Loucy (cell line): Measurements from ENCODE around the gene FHIT.

Experiments
- H2AFZ ChIP-seq: fragments of 200-600 bp; sonication (generic); 2 replicates; pipeline ENCODE4 v1.6.0; 2016; ENCODE audit warnings: antibody characterized with exemption, mild to moderate bottlenecking, low read length, moderate library complexity
- H3F3A ChIP-seq: fragments of 200-600 bp; 2 replicates; pipeline ENCODE4 v1.6.0; 2016; ENCODE audit warnings: antibody characterized with exemption, low read depth, mild to moderate bottlenecking
- H3K27me3 ChIP-seq: fragments of 200-600 bp; sonication (generic); 2 replicates; pipeline ENCODE4 v1.6.1; 2014; ENCODE audit warnings: low read length, mild to moderate bottlenecking; ENCODE audit not compliant: insufficient read depth, poor library complexity, severe bottlenecking
- H3K36me3 ChIP-seq: fragments of 200-600 bp; sonication (generic); 2 replicates; pipeline ENCODE4 v1.6.1; 2016; ENCODE audit warnings: low read length; ENCODE audit not compliant: insufficient read depth
- H3K4me1 ChIP-seq: fragments of 200-600 bp; sonication (generic); 2 replicates; pipeline ENCODE4 v1.5.1; 2014; ENCODE audit warnings: low read length, mild to moderate bottlenecking; ENCODE audit not compliant: insufficient read depth, poor library complexity, severe bottlenecking
- H3K4me2 ChIP-seq: fragments of 200-600 bp; sonication (generic); 2 replicates; pipeline ENCODE4 v1.6.0; 2014; ENCODE audit warnings: antibody characterized with exemption, low read length, low read depth, mild to moderate bottlenecking; ENCODE audit not compliant: poor library complexity, severe bottlenecking
- H3K4me3 ChIP-seq: fragments of 200-600 bp; sonication (generic); 2 replicates; pipeline ENCODE4 v1.5.1; 2014; ENCODE audit warnings: low read length, mild to moderate bottlenecking, mixed read lengths; ENCODE audit not compliant: poor library complexity, severe bottlenecking
- H3K79me2 ChIP-seq: fragments of 200-600 bp; sonication (generic); 2 replicates; pipeline ENCODE4 v1.6.1; 2014; ENCODE audit warnings: low read length; ENCODE audit not compliant: insufficient read depth
- H3K9ac ChIP-seq: fragments of 200-600 bp; sonication (generic); 2 replicates; pipeline ENCODE4 v1.6.0; 2014; ENCODE audit warnings: mild to moderate bottlenecking, low read depth, low read length, moderate library complexity; ENCODE audit not compliant: poor library complexity, severe bottlenecking
- H3K9me2 ChIP-seq: fragments of 200-600 bp; sonication (generic); replicated peaks from 2 replicates; pipeline ENCODE4 v1.6.1; 2016; ENCODE audit warnings: low read depth, low read length, mixed read lengths
- H3K9me3 ChIP-seq: fragments of 200-600 bp; sonication (generic); 2 replicates; pipeline ENCODE4 v1.6.1; 2014; ENCODE audit warnings: mild to moderate bottlenecking, antibody characterized with exemption, low read length, low read depth; ENCODE audit not compliant: insufficient read depth
- H4K20me1 ChIP-seq: fragments of 200-600 bp; sonication (generic); 2 replicates; pipeline ENCODE4 v1.6.0; 2014; ENCODE audit warnings: antibody characterized with exemption, low read length, mild to moderate bottlenecking; ENCODE audit not compliant: insufficient read depth, poor library complexity, severe bottlenecking
- CTCF ChIP-seq: fragments of 200-600 bp; sonication (generic); conservative IDR thresholded peaks from 2 replicates; pipeline ENCODE4 v1.5.1; 2014; ENCODE audit warnings: mild to moderate bottlenecking, antibody characterized with exemption, low read length
- EZH2phosphoT487 ChIP-seq: fragments of 200-600 bp; IDR thresholded peaks from 2 replicates; pipeline ENCODE4 v1.6.1; 2018; ENCODE audit warnings: antibody characterized with exemption, mild to moderate bottlenecking, moderate library complexity, borderline replicate concordance

The FHIT gene

GRCh38 chr3:60413551-60413950, 837.7 kb downstream of the FHIT start:
- H3K4me1 ChIP-seq = no peaks in the 10 kb centered on the region
- H3F3A ChIP-seq = no peaks in the 10 kb centered on the region
- no peak overlapping the region for H3K4me3 ChIP-seq
- H2AFZ ChIP-seq = no peak overlapping the region
- H3K9me2 ChIP-seq = no peaks in the 10 kb centered on the region
- no peaks in the 10 kb centered on the region for H3K9me3 ChIP-seq
- H3K36me3 ChIP-seq = no peaks in the 10 kb centered on the region
- no peaks in the 10 kb centered on the region for H4K20me1 ChIP-seq
- TF ChIP-seq CTCF = no peak
- TF ChIP-seq EZH2phosphoT487 = no peak
- H3K79me2 ChIP-seq = no peaks in the 10 kb centered on the region
- no peak overlapping the region for H3K9ac ChIP-seq
- no peak overlapping the region for H3K4me2 ChIP-seq
- no peaks in the 10 kb centered on the region for H3K27me3 ChIP-seq

GRCh38 chr3:60403866-60404265, 847.4 kb downstream of the FHIT start:
- Histone ChIP-seq H3K4me3 (no peak overlapping the region), H3K4me1 (no peaks in the 10 kb centered on the region)
- TF ChIP-seq CTCF (no peak), EZH2phosphoT487 (no peak)

GRCh38 chr3:60402931-60403330, 848.3 kb downstream of the FHIT start:
- H3K9me2 ChIP-seq = no peaks in the 10 kb centered on the region
- no peaks in the 10 kb centered on the region for H4K20me1 ChIP-seq
- H3K4me1 ChIP-seq = no peaks in the 10 kb centered on the region
- no peaks in the 10 kb centered on the region for H3F3A ChIP-seq
- no peaks in the 10 kb centered on the region for H3K9me3 ChIP-seq
- H3K4me3 ChIP-seq = no peak overlapping the region
- no peaks in the 10 kb centered on the region for H3K36me3 ChIP-seq
- no peaks in the 10 kb centered on the region for H3K27me3 ChIP-seq
- no peaks in the 10 kb centered on the region for H3K79me2 ChIP-seq
- H2AFZ ChIP-seq = no peak overlapping the region
- H3K9ac ChIP-seq = no peak overlapping the region
- H3K4me2 ChIP-seq = no peak overlapping the region
- TF ChIP-seq CTCF = no peak
- TF ChIP-seq EZH2phosphoT487 = no peak

More at GRCh38 chr3:60403866-60404265, 847.4 kb downstream of the FHIT start:
- H3F3A ChIP-seq = no peaks in the 10 kb centered on the region
- H3K9me3 ChIP-seq = no peaks in the 10 kb centered on the region
- H3K79me2 ChIP-seq = no peaks in the 10 kb centered on the region
- H3K4me2 ChIP-seq = no peak overlapping the region
- no peaks in the 10 kb centered on the region for H4K20me1 ChIP-seq
- H3K27me3 ChIP-seq = no peaks in the 10 kb centered on the region
- peak overlapping the region; percentile 28; the same call in 1 of the 2 replicates for H2AFZ ChIP-seq
- no peaks in the 10 kb centered on the region for H3K9me2 ChIP-seq
- no peak overlapping the region for H3K9ac ChIP-seq
- H3K36me3 ChIP-seq = no peaks in the 10 kb centered on the region
